ENCODE measurements around the gene PSMB7.

PSMB7 gene

GRCh38 chr9:124359855-124360678 lies 55.2 kb downstream of the PSMB7 start:
- no peak for DNase-seq (ENCODE audit: insufficient read length, low spot score)
- no peak for FAIRE-seq

DNA sequence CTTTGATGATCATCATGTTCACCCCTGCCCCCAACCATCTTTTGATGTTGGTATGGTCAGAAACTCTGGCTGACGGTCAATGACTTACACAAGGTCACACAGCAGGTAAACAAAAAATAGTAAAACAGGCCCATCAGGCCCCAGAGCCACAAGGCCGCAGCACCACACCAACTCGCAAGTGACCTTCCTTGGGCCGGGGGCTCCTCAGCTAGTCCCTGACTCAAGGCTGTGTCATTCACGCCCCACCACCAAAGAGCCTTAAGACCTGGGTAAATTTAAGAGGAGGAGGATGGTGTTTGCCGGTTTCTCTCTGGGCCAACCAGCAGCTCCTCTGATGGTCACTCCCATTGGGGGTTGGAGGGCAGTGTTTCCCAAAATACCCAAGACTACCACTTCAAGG lies 55.8 kb downstream of the PSMB7 start:
- no peak for DNase-seq (ENCODE audit: insufficient read length, low spot score)
- FAIRE-seq: no peak

- no peak for FAIRE-seq
Observed at GRCh38 chr9:124358631-124359030, 56.6 kb downstream of the PSMB7 start.

GRCh38 chr9:124357721-124358361 lies 57.4 kb downstream of the PSMB7 start:
- FAIRE-seq (no peak), DNase-seq (ENCODE audit: insufficient read length, low spot score) (no peak)

More at GRCh38 chr9:124358631-124359030, 56.6 kb downstream of the PSMB7 start:
- DNase-seq (ENCODE audit: insufficient read length, low spot score): no peak

- FAIRE-seq (no peak), DNase-seq (ENCODE audit: insufficient read length, low spot score) (no peak)
Observed at GRCh38 chr9:124356745-124357390, 58.4 kb downstream of the PSMB7 start.

- no peak for FAIRE-seq
- no peak for DNase-seq (ENCODE audit: insufficient read length, low spot score)
Observed at GRCh38 chr9:124355941-124356744, 59.1 kb downstream of the PSMB7 start.

- FAIRE-seq: no peak
- no peak for DNase-seq (ENCODE audit: insufficient read length, low spot score)
Observed at GRCh38 chr9:124355039-124355940, 60.0 kb downstream of the PSMB7 start.

- no peak for FAIRE-seq
- no peak for DNase-seq (ENCODE audit: insufficient read length, low spot score)
Observed at GRCh38 chr9:124354346-124355038, 60.8 kb downstream of the PSMB7 start.

DNA sequence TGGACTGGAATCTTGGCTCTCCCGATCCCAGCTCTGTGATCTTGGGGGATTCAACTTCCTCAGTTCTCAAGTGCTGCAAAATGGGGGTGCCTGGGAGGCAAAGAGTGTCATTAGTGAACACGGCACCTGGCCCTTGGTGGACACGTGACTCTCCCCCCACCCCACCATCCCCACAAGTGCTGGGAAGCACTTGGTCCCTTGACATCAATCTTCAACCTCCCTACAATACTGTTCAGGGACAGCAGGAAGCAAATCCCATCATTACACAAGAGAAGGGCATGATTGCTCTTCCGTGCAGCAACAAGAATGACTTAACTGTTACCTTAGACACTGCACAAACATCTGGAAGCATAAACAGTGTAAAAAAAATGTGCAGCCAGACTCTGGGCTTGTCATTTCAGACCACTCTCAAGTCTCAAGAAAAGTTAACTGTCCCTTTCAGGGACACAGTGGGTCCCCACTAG lies 61.4 kb downstream of the PSMB7 start:
- DNase-seq (ENCODE audit: insufficient read length, low spot score) (no peak), FAIRE-seq (no peak)

- FAIRE-seq (no peak), DNase-seq (ENCODE audit: insufficient read length, low spot score) (no peak)
Observed at GRCh38 chr9:124353166-124353768, 62.0 kb downstream of the PSMB7 start.

GRCh38 chr9:124352616-124353015 lies 62.6 kb downstream of the PSMB7 start:
- FAIRE-seq (no peak), DNase-seq (ENCODE audit: insufficient read length, low spot score) (no peak)

DNA sequence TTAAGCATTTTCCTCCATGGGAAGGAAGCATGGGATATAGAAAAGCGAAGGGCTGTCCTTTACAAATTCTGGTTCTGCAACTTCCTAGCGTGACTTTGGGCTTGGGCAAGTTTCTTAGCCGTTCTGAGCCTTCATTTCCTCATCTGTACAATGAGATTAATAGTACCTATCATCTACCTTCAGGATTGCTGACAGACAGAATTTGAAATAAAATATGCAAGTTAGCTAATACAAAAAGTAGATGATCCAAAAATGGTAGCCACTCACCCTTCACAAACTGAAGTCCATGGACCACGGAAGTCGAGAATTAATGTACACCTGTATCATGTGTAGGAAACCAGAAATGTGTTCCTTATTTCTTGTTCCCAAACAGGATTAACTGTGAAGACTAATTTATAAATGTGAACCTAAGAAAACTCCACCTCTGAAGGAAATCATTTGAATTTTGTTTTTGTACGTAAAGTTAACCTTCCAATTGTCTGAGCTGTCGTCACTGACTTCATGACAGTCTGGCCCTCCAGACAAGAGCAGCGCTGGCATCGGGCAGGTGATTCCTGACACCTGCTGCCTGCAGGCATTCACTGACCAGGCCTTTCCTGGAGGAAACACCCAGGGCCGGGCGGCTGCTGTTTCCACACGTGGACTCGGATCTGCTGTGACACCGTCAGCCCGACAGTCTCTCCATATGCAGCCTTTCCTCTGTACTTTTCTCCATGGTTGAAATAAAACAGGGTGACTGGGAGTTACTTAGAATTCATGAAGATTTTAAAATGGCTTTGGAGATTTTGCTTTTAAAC lies 63.4 kb downstream of the PSMB7 start:
- FAIRE-seq (no peak), DNase-seq (ENCODE audit: insufficient read length, low spot score) (no peak)

DNA sequence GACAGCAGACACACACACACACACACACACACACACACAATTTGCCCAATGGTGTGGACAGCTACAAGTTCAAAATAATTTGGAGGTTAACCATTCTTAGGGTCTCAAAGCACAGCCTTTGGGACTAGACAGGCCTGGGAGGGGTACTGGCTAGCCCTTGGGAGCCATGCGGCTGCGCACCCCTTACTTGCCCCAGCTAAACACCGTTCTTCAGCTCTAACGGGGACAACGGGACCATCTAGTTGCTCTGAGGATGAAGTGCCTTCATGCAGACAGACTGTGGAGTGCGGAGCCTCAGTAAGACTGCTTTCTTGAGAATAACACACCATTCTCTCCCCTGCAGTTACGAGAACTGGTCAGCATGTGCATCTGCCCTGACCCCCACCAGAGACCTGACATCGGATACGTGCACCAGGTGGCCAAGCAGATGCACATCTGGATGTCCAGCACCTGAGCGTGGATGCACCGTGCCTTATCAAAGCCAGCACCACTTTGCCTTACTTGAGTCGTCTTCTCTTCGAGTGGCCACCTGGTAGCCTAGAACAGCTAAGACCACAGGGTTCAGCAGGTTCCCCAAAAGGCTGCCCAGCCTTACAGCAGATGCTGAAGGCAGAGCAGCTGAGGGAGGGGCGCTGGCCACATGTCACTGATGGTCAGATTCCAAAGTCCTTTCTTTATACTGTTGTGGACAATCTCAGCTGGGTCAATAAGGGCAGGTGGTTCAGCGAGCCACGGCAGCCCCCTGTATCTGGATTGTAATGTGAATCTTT lies 64.6 kb downstream of the PSMB7 start:
- no peak for FAIRE-seq
- no peak for DNase-seq (ENCODE audit: insufficient read length, low spot score)

GRCh38 chr9:124349675-124350493 lies 65.4 kb downstream of the PSMB7 start:
- DNase-seq (ENCODE audit: insufficient read length, low spot score) (no peak), FAIRE-seq (no peak)

DNA sequence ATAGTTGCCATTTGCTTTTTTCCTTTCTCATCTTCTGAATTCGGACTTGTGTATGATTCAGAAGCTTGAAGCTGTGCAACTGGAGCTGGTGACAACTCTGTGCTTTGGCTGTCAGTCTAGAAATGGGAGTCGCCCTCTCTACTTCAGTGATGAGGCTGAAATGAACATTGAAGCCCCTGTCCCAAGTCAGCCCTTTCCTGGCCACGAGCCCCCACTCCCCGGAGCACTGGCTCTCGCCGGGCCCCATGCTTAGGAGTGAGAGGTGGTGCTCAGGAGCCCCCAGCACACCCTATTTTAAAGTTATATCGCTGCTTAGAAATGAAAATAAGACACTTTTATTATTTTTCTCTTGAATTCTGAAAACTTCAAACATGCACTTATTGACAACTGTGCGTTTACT lies 66.0 kb downstream of the PSMB7 start:
- DNase-seq (ENCODE audit: insufficient read length, low spot score) (no peak), FAIRE-seq (no peak)

DNA sequence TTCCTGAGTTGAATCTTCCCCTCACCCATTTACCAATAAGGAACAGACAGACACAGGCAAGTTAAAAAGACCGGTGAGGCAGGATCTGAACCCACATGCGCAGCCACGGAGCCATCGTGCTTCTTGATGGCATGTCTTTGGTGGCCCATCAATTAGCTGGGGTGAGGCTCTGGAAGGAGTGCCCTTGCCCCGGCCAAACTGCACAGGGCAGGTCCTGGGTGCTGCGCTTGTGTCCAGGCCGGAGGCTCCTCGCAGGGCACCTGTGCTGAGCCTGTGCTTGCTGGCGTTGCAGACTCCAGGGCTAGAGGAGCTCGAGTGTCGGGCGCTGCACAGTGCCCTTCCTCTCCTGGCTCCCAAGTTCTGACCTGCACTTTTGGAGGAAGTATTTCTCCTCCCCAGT lies 66.4 kb downstream of the PSMB7 start:
- FAIRE-seq (no peak), DNase-seq (ENCODE audit: insufficient read length, low spot score) (no peak)

Data from GM19239 (cell line).